ENCODE results near the gene NOL7. TPM values are rescaled to one million over a fixed set of nuclear protein-coding genes. Genes with fewer than 3 reads are reported as not detected.

Gene NOL7
- total and polyA plus RNA-seq, 2 of the 8 experiments (the other 6 are each of a cell fraction or from before 2014, with no cell fraction given), result 16.4 to 70.4 TPM

GRCh38 chr6:13630499-13630898, 15.4 kb downstream of the NOL7 start (continued):
- TF ChIP-seq CHD7 (IDR thresholded peaks at IDR 0.05; ENCODE audit: insufficient replicate concordance, low read length), result no peak
- no peak for TF ChIP-seq SIN3A (conservative IDR thresholded peaks at IDR 0.05 in 1 of 2, IDR thresholded peaks at IDR 0.05 in 1 of 2; ENCODE audit: low read depth in 1 of 2, low read length in 2 of 2)
- TF ChIP-seq ATF3 (IDR thresholded peaks at IDR 0.05; ENCODE audit: insufficient read depth, low read depth, low read length), result no peak
